GM23338 (cell line): ENCODE results near the gene COP1. TPM values are rescaled to one million over a fixed set of nuclear protein-coding genes. Genes with fewer than 3 reads are reported as not detected.

ENCODE experiments used
- EZH2 ChIP-seq: fragments of 200-600 bp; sonication (generic); IDR thresholded peaks from one replicate; pipeline ENCODE4 v1.8.0; 2017; ENCODE audit warnings: antibody characterized with exemption, mild to moderate bottlenecking, low read depth; ENCODE audit not compliant: unreplicated experiment
- EZH2phosphoT487 ChIP-seq: fragments of 200-600 bp; sonication (generic); IDR thresholded peaks from one replicate; pipeline ENCODE4 v1.8.1; 2018; ENCODE audit warnings: antibody characterized with exemption; ENCODE audit not compliant: unreplicated experiment
- NANOG ChIP-seq: IDR thresholded peaks from 2 replicates; pipeline ENCODE4 v1.6.1; 2016; ENCODE audit warnings: antibody characterized with exemption, borderline replicate concordance
- STAT1 ChIP-seq: IDR thresholded peaks from one replicate; pipeline ENCODE4 v1.6.1; 2016; ENCODE audit warnings: antibody characterized with exemption; ENCODE audit not compliant: unreplicated experiment
- ZNF114 ChIP-seq: fragments of 250-450 bp; sonication (Bioruptor Pico); IDR thresholded peaks from 2 replicates; pipeline ENCODE4 v1.5.0; 2020; ENCODE audit warnings: mild to moderate bottlenecking, moderate library complexity
- polyA plus RNA-seq: library from polyadenylated mRNA; unstranded; fragments of >200 nt; fragmentation: Nextera tagmentation; extraction: Ambion mirVana; gene quantifications from 2 replicates; pipeline ENCODE4 v1.2.1, GENCODE V29; 2016
- total RNA-seq: library from RNA; depleted of rRNA; stranded (reverse); fragments of >200 nt; shearing (Covaris generic); gene quantifications from 2 replicates; pipeline ENCODE4 v1.2.3, GENCODE V29; 2014
- TF ChIP-seq, protein P1 (sequence below): fragments of 250-450 bp; sonication (Bioruptor Pico); IDR thresholded peaks from 2 replicates; pipeline ENCODE4 v1.5.0; 2020; ENCODE audit warnings: mild to moderate bottlenecking, moderate library complexity
- TF ChIP-seq, protein P2 (sequence below): IDR thresholded peaks from one replicate; pipeline ENCODE4 v1.6.1; 2018; ENCODE audit warnings: antibody characterized with exemption; ENCODE audit not compliant: unreplicated experiment

Gene COP1
- total and polyA plus RNA-seq, 2 experiments from 2014 or later: 54.0 to 54.9 TPM

DNA sequence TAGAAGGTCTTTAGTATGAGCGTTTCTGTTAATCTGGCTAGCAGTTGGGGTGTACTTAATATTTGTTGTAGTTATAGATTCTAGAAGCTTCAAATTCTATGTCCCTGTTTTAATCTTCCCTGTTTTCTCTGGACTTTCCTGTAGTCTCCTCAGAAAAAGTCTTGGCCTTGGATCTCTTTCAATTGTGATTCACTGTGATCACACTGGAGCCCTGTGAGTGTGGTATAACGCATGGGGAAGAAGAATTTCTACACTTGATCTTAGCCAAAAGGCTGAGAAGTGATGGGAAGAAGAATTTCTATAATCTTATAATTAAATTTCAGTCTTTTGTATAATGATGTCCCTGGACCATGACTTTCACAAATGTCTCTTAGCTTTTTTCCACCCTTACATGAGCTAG, 36.7 kb upstream of the COP1 start (continued):
- TF ChIP-seq, protein P1, sequence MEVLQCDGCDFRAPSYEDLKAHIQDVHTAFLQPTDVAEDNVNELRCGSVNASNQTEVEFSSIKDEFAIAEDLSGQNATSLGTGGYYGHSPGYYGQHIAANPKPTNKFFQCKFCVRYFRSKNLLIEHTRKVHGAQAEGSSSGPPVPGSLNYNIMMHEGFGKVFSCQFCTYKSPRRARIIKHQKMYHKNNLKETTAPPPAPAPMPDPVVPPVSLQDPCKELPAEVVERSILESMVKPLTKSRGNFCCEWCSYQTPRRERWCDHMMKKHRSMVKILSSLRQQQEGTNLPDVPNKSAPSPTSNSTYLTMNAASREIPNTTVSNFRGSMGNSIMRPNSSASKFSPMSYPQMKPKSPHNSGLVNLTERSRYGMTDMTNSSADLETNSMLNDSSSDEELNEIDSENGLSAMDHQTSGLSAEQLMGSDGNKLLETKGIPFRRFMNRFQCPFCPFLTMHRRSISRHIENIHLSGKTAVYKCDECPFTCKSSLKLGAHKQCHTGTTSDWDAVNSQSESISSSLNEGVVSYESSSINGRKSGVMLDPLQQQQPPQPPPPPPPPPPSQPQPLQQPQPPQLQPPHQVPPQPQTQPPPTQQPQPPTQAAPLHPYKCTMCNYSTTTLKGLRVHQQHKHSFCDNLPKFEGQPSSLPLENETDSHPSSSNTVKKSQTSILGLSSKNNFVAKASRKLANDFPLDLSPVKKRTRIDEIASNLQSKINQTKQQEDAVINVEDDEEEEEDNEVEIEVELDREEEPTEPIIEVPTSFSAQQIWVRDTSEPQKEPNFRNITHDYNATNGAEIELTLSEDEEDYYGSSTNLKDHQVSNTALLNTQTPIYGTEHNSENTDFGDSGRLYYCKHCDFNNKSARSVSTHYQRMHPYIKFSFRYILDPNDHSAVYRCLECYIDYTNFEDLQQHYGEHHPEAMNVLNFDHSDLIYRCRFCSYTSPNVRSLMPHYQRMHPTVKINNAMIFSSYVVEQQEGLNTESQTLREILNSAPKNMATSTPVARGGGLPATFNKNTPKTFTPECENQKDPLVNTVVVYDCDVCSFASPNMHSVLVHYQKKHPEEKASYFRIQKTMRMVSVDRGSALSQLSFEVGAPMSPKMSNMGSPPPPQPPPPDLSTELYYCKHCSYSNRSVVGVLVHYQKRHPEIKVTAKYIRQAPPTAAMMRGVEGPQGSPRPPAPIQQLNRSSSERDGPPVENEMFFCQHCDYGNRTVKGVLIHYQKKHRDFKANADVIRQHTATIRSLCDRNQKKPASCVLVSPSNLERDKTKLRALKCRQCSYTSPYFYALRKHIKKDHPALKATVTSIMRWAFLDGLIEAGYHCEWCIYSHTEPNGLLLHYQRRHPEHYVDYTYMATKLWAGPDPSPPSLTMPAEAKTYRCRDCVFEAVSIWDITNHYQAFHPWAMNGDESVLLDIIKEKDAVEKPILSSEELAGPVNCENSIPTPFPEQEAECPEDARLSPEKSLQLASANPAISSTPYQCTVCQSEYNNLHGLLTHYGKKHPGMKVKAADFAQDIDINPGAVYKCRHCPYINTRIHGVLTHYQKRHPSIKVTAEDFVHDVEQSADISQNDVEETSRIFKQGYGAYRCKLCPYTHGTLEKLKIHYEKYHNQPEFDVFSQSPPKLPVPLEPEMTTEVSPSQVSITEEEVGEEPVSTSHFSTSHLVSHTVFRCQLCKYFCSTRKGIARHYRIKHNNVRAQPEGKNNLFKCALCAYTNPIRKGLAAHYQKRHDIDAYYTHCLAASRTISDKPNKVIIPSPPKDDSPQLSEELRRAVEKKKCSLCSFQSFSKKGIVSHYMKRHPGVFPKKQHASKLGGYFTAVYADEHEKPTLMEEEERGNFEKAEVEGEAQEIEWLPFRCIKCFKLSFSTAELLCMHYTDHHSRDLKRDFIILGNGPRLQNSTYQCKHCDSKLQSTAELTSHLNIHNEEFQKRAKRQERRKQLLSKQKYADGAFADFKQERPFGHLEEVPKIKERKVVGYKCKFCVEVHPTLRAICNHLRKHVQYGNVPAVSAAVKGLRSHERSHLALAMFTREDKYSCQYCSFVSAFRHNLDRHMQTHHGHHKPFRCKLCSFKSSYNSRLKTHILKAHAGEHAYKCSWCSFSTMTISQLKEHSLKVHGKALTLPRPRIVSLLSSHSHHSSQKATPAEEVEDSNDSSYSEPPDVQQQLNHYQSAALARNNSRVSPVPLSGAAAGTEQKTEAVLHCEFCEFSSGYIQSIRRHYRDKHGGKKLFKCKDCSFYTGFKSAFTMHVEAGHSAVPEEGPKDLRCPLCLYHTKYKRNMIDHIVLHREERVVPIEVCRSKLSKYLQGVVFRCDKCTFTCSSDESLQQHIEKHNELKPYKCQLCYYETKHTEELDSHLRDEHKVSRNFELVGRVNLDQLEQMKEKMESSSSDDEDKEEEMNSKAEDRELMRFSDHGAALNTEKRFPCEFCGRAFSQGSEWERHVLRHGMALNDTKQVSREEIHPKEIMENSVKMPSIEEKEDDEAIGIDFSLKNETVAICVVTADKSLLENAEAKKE (CRISPR knock-in tag): no peak
- no peak for TF ChIP-seq EZH2
- TF ChIP-seq, protein P2, sequence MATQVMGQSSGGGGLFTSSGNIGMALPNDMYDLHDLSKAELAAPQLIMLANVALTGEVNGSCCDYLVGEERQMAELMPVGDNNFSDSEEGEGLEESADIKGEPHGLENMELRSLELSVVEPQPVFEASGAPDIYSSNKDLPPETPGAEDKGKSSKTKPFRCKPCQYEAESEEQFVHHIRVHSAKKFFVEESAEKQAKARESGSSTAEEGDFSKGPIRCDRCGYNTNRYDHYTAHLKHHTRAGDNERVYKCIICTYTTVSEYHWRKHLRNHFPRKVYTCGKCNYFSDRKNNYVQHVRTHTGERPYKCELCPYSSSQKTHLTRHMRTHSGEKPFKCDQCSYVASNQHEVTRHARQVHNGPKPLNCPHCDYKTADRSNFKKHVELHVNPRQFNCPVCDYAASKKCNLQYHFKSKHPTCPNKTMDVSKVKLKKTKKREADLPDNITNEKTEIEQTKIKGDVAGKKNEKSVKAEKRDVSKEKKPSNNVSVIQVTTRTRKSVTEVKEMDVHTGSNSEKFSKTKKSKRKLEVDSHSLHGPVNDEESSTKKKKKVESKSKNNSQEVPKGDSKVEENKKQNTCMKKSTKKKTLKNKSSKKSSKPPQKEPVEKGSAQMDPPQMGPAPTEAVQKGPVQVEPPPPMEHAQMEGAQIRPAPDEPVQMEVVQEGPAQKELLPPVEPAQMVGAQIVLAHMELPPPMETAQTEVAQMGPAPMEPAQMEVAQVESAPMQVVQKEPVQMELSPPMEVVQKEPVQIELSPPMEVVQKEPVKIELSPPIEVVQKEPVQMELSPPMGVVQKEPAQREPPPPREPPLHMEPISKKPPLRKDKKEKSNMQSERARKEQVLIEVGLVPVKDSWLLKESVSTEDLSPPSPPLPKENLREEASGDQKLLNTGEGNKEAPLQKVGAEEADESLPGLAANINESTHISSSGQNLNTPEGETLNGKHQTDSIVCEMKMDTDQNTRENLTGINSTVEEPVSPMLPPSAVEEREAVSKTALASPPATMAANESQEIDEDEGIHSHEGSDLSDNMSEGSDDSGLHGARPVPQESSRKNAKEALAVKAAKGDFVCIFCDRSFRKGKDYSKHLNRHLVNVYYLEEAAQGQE: no peak
- TF ChIP-seq NANOG: no peak
- no peak for TF ChIP-seq STAT1
- TF ChIP-seq EZH2phosphoT487: no peak
- TF ChIP-seq ZNF114: no peak
